Uterus (tissue), 4 donors: ENCODE data around the gene ZFAND3. TPM values are rescaled to one million over a fixed set of nuclear protein-coding genes. Genes with fewer than 3 reads are reported as not detected.

Source experiments
- DNase-seq, 2 donors: peaks; one replicate each; pipeline ENCODE4 v3.0.0-alpha.2; 2019 to 2020
- H3K27ac ChIP-seq, 2 donors: fragments of 200-600 bp; sonication (generic); 1 replicate in 1 of 2; 2 replicates in 1 of 2; pipeline ENCODE4 v1.5.1; 2016 to 2018
- H3K27me3 ChIP-seq, 2 donors: fragments of 200-600 bp; sonication (generic); one replicate each; pipeline ENCODE4 v1.5.1; 2018 to 2019; ENCODE audit warnings: control low read depth in 1 of 2
- H3K36me3 ChIP-seq, 2 donors: fragments of 200-600 bp; sonication (generic); one replicate each; pipeline ENCODE4 v1.5.1; 2019; ENCODE audit warnings: control low read depth in 1 of 2
- H3K4me1 ChIP-seq, 2 donors: fragments of 200-600 bp; sonication (generic); one replicate each; pipeline ENCODE4 v1.5.1; 2018 to 2019; ENCODE audit warnings: control low read depth in 1 of 2
- H3K4me3 ChIP-seq, 2 donors: fragments of 200-600 bp; sonication (generic); 1 replicate in 1 of 2; 2 replicates in 1 of 2; pipeline ENCODE4 v1.5.1; 2018 to 2019; ENCODE audit warnings: mild to moderate bottlenecking in 1 of 2
- H3K9me3 ChIP-seq, 2 donors: fragments of 200-600 bp; sonication (generic); one replicate each; pipeline ENCODE4 v1.5.1; 2019; ENCODE audit warnings: control low read depth in 1 of 2
- CTCF ChIP-seq, 4 experiments: fragments of 200-600 bp in 2 of 4; fragments of 450-650 bp in 2 of 4; sonication (generic) in 2 of 4; IDR thresholded peaks; one replicate each; pipeline ENCODE4 v1.5.1; 2016 to 2019; ENCODE audit warnings: antibody characterized with exemption in 4 of 4, mild to moderate bottlenecking in 2 of 4, moderate library complexity in 1 of 4
- POLR2A ChIP-seq, 2 donors: fragments of 450-650 bp; IDR thresholded peaks; one replicate each; pipeline ENCODE4 v1.6.1; 2016; ENCODE audit warnings: antibody characterized with exemption in 2 of 2, mild to moderate bottlenecking in 1 of 2, moderate library complexity in 1 of 2
- intact Hi-C: fragments of 100-400 bp; cut with DNase I; formaldehyde crosslinking; loops from one replicate; pipeline ENCODE4 v1.15.1; 2023; ENCODE audit warnings: low total_unique reads
- total RNA-seq, 4 donors: library from RNA; depleted of rRNA in 3 of 4; stranded (reverse); fragments of >200 nt in 3 of 4; gene quantifications; one replicate each; pipeline versions ENCODE4 v1.1.0 to v1.2.4, GENCODE V29; 2014 to 2023
- donor health status: DM: yes; HTN: yes; CAD: no.

The ZFAND3 gene
- total RNA-seq, 4 donors from 2014 or later, result 5.0 to 81.9 (median 54.6) TPM

GRCh38 chr6:38191418-38191817, 371.9 kb downstream of the ZFAND3 start:
- Histone ChIP-seq H3K36me3 (no peaks in the 10 kb centered on the region), H3K9me3 (no peaks in the 10 kb centered on the region), H3K4me1 (no peaks in the 10 kb centered on the region), H3K27me3 (no peaks in the 10 kb centered on the region), H3K27ac (no peak overlapping the region), H3K4me3 (no peak overlapping the region)
- intact Hi-C loops, result no loop called here
- TF ChIP-seq POLR2A (IDR thresholded peaks at IDR 0.05) (no peak), CTCF (IDR thresholded peaks at IDR 0.05) (no peak)
- DNase-seq, result no peak

GRCh38 chr6:38192011-38192410, 372.5 kb downstream of the ZFAND3 start:
- no peak for DNase-seq
- Histone ChIP-seq H3K4me1 (no peaks in the 10 kb centered on the region), H3K27ac (no peak overlapping the region), H3K27me3 (no peaks in the 10 kb centered on the region), H3K4me3 (no peak overlapping the region), H3K9me3 (no peaks in the 10 kb centered on the region), H3K36me3 (no peaks in the 10 kb centered on the region)
- intact Hi-C loops, result no loop called here
- TF ChIP-seq POLR2A (IDR thresholded peaks at IDR 0.05) (no peak), CTCF (IDR thresholded peaks at IDR 0.05) (no peak)

- Histone ChIP-seq H3K4me1 (no peaks in the 10 kb centered on the region), H3K27ac (no peak overlapping the region), H3K36me3 (no peaks in the 10 kb centered on the region), H3K4me3 (no peak overlapping the region), H3K9me3 (no peaks in the 10 kb centered on the region), H3K27me3 (no peaks in the 10 kb centered on the region)
- TF ChIP-seq CTCF (IDR thresholded peaks at IDR 0.05), result no peak
- TF ChIP-seq POLR2A (IDR thresholded peaks at IDR 0.05), result no peak
- intact Hi-C loops, result no loop called here
- no peak for DNase-seq
Measured at GRCh38 chr6:38192487-38192886, 373.0 kb downstream of the ZFAND3 start.

GRCh38 chr6:38193051-38193450, 373.5 kb downstream of the ZFAND3 start:
- Histone ChIP-seq H3K27ac (no peak overlapping the region), H3K4me1 (no peaks in the 10 kb centered on the region), H3K27me3 (no peaks in the 10 kb centered on the region), H3K9me3 (no peaks in the 10 kb centered on the region), H3K36me3 (no peaks in the 10 kb centered on the region), H3K4me3 (no peak overlapping the region)
- intact Hi-C loops, result no loop called here
- no peak for TF ChIP-seq CTCF (IDR thresholded peaks at IDR 0.05)
- no peak for TF ChIP-seq POLR2A (IDR thresholded peaks at IDR 0.05)
- DNase-seq, result no peak

GRCh38 chr6:38193481-38194281, 374.2 kb downstream of the ZFAND3 start:
- H3K36me3 ChIP-seq, result no peaks in the 10 kb centered on the region
- H3K9me3 ChIP-seq, result no peaks in the 10 kb centered on the region
- no peak overlapping the region for H3K27ac ChIP-seq
- no peak overlapping the region for H3K4me3 ChIP-seq
- no peaks in the 10 kb centered on the region for H3K4me1 ChIP-seq
- TF ChIP-seq POLR2A (IDR thresholded peaks at IDR 0.05) (no peak), CTCF (IDR thresholded peaks at IDR 0.05) (no peak)
- H3K27me3 ChIP-seq, result no peaks in the 10 kb centered on the region
- no peak for DNase-seq
- intact Hi-C loops, result no loop called here
